ENCODE data around the gene NEK2. TPM values are rescaled to one million over a fixed set of nuclear protein-coding genes. Genes with fewer than 3 reads are reported as not detected.

NEK2 gene
- total and polyA plus RNA-seq, 2 of the 13 experiments (the other 11 are each of a cell fraction or from before 2014, with no cell fraction given), result 10.9 to 40.8 TPM

DNA sequence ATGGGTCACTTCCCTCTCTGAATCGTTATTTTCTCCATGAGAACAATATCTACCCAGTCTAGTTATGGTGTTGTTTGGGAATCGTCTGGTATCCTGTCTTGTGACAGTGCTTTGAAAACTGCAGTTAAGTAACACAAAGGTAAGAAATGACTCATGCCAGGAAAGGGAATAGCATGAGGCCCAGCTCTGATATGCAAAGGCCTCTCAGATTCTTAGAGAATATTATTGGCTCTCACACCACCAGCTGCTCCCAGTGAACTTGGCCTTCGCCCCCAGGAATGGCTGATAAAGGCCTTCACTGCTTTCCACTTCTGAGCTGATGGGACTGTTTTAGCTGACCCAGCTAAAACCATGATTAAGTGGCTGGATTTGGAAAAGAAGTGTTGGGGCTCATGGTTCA is 27.1 kb downstream of the NEK2 start (continued):
- TF ChIP-seq, protein P1, sequence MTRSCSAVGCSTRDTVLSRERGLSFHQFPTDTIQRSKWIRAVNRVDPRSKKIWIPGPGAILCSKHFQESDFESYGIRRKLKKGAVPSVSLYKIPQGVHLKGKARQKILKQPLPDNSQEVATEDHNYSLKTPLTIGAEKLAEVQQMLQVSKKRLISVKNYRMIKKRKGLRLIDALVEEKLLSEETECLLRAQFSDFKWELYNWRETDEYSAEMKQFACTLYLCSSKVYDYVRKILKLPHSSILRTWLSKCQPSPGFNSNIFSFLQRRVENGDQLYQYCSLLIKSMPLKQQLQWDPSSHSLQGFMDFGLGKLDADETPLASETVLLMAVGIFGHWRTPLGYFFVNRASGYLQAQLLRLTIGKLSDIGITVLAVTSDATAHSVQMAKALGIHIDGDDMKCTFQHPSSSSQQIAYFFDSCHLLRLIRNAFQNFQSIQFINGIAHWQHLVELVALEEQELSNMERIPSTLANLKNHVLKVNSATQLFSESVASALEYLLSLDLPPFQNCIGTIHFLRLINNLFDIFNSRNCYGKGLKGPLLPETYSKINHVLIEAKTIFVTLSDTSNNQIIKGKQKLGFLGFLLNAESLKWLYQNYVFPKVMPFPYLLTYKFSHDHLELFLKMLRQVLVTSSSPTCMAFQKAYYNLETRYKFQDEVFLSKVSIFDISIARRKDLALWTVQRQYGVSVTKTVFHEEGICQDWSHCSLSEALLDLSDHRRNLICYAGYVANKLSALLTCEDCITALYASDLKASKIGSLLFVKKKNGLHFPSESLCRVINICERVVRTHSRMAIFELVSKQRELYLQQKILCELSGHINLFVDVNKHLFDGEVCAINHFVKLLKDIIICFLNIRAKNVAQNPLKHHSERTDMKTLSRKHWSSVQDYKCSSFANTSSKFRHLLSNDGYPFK (CRISPR knock-in tag; IDR thresholded peaks at IDR 0.05; ENCODE audit: borderline replicate concordance), result no peak
- TF ChIP-seq RARA (CRISPR knock-in tag; IDR thresholded peaks at IDR 0.05), result peak; percentile 95
- no peak for TF ChIP-seq ARID2 (CRISPR knock-in tag; IDR thresholded peaks at IDR 0.05; ENCODE audit: borderline replicate concordance)
- TF ChIP-seq NR2F1 (CRISPR knock-in tag; IDR thresholded peaks at IDR 0.05), result peak in 1 of 2 experiments; percentile 18; a peak in 2 of 4 replicates
- peak; percentile 94 for TF ChIP-seq TBL1XR1 (IDR thresholded peaks at IDR 0.05; ENCODE audit: borderline replicate concordance, low read length, partially characterized antibody)
- TF ChIP-seq ZSCAN31 (CRISPR knock-in tag; IDR thresholded peaks at IDR 0.05; ENCODE audit: low read depth), result no peak
- no peak for TF ChIP-seq SP5 (CRISPR knock-in tag; IDR thresholded peaks at IDR 0.05; ENCODE audit: borderline replicate concordance, low read depth)
- TF ChIP-seq CEBPG (CRISPR knock-in tag; IDR thresholded peaks at IDR 0.05), result 0 out of 2 replicates have a peak, but pooled peaks have one; percentile 40
- TF ChIP-seq ZNF720 (CRISPR knock-in tag; IDR thresholded peaks at IDR 0.05), result no peak
- TF ChIP-seq SKI (IDR thresholded peaks at IDR 0.05; ENCODE audit: partially characterized antibody), result peak; percentile 97
- TF ChIP-seq ZNF746 (CRISPR knock-in tag; IDR thresholded peaks at IDR 0.05), result peak; percentile 36; the same call in 1 of the 2 replicates
- TF ChIP-seq, protein P2, sequence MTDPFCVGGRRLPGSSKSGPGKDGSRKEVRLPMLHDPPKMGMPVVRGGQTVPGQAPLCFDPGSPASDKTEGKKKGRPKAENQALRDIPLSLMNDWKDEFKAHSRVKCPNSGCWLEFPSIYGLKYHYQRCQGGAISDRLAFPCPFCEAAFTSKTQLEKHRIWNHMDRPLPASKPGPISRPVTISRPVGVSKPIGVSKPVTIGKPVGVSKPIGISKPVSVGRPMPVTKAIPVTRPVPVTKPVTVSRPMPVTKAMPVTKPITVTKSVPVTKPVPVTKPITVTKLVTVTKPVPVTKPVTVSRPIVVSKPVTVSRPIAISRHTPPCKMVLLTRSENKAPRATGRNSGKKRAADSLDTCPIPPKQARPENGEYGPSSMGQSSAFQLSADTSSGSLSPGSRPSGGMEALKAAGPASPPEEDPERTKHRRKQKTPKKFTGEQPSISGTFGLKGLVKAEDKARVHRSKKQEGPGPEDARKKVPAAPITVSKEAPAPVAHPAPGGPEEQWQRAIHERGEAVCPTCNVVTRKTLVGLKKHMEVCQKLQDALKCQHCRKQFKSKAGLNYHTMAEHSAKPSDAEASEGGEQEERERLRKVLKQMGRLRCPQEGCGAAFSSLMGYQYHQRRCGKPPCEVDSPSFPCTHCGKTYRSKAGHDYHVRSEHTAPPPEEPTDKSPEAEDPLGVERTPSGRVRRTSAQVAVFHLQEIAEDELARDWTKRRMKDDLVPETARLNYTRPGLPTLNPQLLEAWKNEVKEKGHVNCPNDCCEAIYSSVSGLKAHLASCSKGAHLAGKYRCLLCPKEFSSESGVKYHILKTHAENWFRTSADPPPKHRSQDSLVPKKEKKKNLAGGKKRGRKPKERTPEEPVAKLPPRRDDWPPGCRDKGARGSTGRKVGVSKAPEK (CRISPR knock-in tag; IDR thresholded peaks at IDR 0.05; ENCODE audit: borderline replicate concordance), result no peak
- TF ChIP-seq, protein P3, sequence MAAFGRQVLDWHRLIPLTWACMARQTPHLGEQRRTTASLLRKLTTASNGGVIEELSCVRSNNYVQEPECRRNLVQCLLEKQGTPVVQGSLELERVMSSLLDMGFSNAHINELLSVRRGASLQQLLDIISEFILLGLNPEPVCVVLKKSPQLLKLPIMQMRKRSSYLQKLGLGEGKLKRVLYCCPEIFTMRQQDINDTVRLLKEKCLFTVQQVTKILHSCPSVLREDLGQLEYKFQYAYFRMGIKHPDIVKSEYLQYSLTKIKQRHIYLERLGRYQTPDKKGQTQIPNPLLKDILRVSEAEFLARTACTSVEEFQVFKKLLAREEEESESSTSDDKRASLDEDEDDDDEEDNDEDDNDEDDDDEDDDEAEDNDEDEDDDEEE (CRISPR knock-in tag; IDR thresholded peaks at IDR 0.05), result no peak
- TF ChIP-seq NCOA5 (CRISPR knock-in tag; IDR thresholded peaks at IDR 0.05), result no peak
- no peak for TF ChIP-seq ZNF256 (CRISPR knock-in tag; conservative IDR thresholded peaks at IDR 0.05)
- peak; percentile 87 for TF ChIP-seq RXRB (CRISPR knock-in tag; IDR thresholded peaks at IDR 0.05; ENCODE audit: borderline replicate concordance)
- TF ChIP-seq ZNF598 (CRISPR knock-in tag; IDR thresholded peaks at IDR 0.05; ENCODE audit: borderline replicate concordance), result no peak
- TF ChIP-seq, protein P4, sequence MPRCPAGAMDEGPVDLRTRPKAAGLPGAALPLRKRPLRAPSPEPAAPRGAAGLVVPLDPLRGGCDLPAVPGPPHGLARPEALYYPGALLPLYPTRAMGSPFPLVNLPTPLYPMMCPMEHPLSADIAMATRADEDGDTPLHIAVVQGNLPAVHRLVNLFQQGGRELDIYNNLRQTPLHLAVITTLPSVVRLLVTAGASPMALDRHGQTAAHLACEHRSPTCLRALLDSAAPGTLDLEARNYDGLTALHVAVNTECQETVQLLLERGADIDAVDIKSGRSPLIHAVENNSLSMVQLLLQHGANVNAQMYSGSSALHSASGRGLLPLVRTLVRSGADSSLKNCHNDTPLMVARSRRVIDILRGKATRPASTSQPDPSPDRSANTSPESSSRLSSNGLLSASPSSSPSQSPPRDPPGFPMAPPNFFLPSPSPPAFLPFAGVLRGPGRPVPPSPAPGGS (CRISPR knock-in tag; IDR thresholded peaks at IDR 0.05), result no peak
- peak; percentile 80; the same call in 1 of the 2 replicates for TF ChIP-seq FOSL1 (CRISPR knock-in tag; IDR thresholded peaks at IDR 0.05; ENCODE audit: borderline replicate concordance)
- TF ChIP-seq ZNF614 (CRISPR knock-in tag; IDR thresholded peaks at IDR 0.05; ENCODE audit: borderline replicate concordance), result no peak
- no peak for TF ChIP-seq ZNF781 (CRISPR knock-in tag; IDR thresholded peaks at IDR 0.05; ENCODE audit: borderline replicate concordance, not compliant biosample characterization)
- no peak for TF ChIP-seq NFE2 (CRISPR knock-in tag; IDR thresholded peaks at IDR 0.05)
- peak; percentile 76 for TF ChIP-seq TEAD3 (CRISPR knock-in tag; optimal IDR thresholded peaks at IDR 0.05; ENCODE audit: borderline replicate concordance)
- no peak for TF ChIP-seq CBFB (CRISPR knock-in tag; IDR thresholded peaks at IDR 0.05)

Data from HepG2 (cell line).